Right renal pelvis (tissue), 4 donors: Measurements from ENCODE around the gene MALSU1. TPM values are rescaled to one million over a fixed set of nuclear protein-coding genes. Genes with fewer than 3 reads are reported as not detected.
"Not testable (repeated sequence)": the region's sequence is repeated elsewhere in the genome, so short reads cannot be mapped to it uniquely, and the experiment has no call there.

Source experiments
- DNase-seq, 4 donors: peaks; one replicate each; pipeline ENCODE4 v3.0.0-alpha.2; 2013; ENCODE audit warnings: low read depth in 4 of 4, low spot score in 3 of 4, missing footprints in 1 of 4
- polyA plus RNA-seq, 4 donors: library from polyadenylated mRNA; unstranded; fragments of 120-200 nt; gene quantifications; one replicate each; pipeline ENCODE4 v1.2.1, GENCODE V29; 2013; ENCODE audit not compliant: insufficient read length in 4 of 4

MALSU1 gene
- polyA plus RNA-seq, 4 donors: 47.2 to 52.4 (median 49.7) TPM

GRCh38 chr7:23285657-23286646, 13.2 kb upstream of the MALSU1 start:
- no peak for DNase-seq

GRCh38 chr7:23287612-23288011, 11.5 kb upstream of the MALSU1 start:
- no peak for DNase-seq

- DNase-seq: no peak
Observed at GRCh38 chr7:23290993-23291392, 8.1 kb upstream of the MALSU1 start.

DNA sequence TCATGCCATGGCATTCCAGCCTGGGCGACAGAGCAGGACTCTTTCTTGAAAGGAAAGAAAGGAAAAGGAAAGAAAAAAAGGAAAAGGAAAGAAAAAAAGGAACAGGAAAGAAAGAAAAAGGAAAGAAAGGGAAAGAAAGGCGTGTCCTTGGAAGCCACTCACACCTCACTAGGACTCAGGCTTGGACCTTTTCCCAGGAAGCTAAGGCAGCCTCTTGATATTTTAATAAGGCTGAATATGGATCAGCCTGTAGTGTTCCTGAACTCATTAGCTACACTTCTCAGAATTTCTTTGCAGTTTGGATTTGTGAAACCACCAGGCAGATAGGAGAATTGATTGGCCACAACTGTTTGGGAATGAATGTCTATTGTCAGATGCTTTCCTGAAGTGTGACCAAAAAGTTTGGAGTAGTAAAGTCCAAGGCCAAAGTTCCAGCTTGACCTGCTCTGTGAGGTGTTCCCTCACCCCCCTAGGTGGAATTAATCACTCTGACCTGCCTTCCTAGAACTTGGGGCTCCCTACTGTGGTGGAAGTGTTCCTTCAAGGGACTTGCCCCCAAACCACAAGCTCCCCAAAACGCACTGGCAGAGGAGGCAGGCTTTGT, 7.1 kb upstream of the MALSU1 start:
- DNase-seq: no peak

GRCh38 chr7:23292623-23293022, 6.5 kb upstream of the MALSU1 start:
- DNase-seq: no peak

DNA sequence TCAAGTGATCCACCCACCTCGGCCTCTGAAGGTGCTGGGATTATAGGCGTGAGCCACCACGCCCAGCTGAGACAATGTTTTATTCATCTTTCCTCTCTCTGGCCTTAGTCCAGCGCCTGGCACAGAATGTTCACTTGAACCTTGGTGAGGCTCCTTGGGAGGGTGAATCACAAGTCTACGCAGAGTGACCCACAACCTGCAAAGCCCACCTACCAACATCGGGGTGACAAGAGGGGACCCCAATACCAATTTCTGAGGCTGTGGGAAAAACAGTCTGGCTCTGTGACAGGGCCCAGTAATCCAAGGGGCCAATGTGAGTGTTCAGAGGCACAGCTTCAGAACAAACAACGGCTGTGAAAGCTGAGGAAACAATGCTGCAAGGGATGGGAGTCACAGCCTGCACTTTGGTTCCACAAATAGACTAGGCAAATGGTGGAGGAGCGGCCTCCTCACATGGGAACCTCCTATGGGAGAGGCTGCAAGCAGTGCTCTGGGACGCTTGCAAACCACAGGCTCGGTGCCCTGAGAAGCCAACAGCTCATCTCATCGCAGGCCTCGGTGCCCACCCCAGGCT, 5.6 kb upstream of the MALSU1 start:
- no peak for DNase-seq

- DNase-seq: no peak
Observed at GRCh38 chr7:23294549-23295400, 4.4 kb upstream of the MALSU1 start.

DNA sequence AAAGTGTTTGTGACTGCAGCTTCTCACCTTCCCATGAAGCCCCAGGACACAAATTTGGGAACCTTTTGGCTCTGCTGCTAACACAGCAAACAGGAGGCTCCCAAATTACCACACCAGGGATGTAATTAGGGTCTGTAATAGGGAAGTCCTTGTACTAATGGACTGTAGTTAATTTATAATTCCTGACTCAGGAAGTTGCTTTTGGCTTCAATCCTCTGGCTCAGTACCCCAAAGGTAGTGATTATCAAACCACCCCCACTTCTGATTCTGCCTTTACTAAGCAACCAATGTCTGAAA, 3.8 kb upstream of the MALSU1 start:
- DNase-seq: no peak

GRCh38 chr7:23298141-23298881, 828 bp upstream of the MALSU1 start:
- DNase-seq: no peak

DNA sequence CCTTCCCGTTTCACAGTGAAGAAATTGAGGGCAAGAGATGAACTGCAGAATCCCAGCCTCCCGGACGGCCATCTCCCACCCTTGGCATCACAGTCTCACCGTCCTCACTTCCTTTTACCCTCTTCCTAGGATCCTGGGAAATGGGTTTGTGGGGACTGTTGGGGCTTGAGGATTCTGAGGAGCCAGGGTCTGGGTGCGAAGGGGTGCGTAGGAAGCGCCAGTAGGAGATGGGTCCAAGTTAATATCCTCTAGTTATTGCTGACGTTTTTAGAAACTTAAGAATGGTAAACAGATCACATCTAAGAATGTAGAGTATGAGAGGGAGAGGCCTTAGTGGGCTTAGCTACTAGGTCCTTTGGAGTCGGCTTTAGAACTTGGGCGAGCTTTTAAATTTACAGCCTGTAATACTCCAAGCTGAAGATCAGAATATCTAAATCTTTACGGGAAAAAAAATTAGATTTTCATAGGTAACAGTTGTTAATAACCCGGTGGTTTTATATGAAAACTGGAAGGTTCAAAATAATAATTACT, 696 bp downstream of the MALSU1 start:
- DNase-seq: peak in 1 of 4 donors; percentile 8

- no peak for DNase-seq
Observed at GRCh38 chr7:23306936-23307521, 7.9 kb downstream of the MALSU1 start.

GRCh38 chr7:23308754-23309153, 9.6 kb downstream of the MALSU1 start:
- DNase-seq: no peak

GRCh38 chr7:23312141-23312540, 13.0 kb downstream of the MALSU1 start:
- DNase-seq: not testable (repeated sequence)

- DNase-seq: no peak
Observed at GRCh38 chr7:23315366-23315765, 16.2 kb downstream of the MALSU1 start.

- no peak for DNase-seq
Observed at GRCh38 chr7:23331132-23331531, 32.0 kb downstream of the MALSU1 start.

DNA sequence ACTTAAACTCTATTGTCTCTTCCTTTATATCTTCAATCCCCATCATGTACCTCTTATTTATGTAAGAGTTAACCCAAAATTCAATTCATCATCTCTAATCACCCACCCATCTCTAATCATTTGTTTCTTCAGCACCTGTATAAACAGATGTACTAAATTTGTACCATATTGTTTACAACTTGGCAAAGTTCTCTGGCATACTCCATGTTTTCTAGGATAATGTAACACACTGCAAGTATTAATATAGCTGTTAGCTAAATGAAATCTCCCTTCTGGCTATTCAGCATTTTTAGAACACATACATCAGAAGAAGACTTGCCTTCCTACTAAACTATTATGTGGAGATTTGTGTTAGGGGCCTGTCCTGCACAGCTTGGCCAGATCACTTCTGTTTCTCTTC, 33.1 kb downstream of the MALSU1 start:
- no peak for DNase-seq

DNA sequence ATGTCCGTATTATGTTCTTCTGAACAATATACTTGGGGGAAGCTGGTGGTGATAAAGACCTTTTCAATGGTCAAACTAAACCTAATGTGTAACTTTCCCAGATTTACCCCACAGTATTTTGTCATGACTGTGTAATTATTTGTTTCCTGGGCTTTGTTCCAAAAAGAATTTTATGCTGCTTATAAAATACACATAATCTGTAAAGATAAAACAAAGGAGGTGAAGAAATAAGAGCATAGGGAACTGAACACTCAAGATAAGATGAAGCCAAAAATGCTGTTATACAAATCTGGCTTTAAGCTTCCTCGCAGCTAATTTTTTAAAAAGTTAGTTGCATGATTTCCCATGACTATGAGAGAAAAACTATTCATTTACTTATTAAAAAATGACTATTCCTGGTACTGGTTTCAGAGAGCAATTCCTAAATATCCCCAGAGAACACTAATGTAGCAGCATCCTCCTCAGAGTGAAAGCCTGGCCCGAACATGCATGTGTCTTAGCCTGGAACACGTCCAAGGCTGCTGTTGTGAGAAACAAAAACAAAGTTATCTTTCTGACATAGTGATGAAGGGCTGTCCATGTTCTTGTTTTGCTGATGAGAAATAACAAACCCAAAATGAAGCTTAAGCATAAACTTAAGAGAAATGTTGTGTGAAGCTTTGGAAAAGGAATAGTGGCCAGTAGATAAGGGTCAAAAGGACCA, 33.9 kb downstream of the MALSU1 start:
- no peak for DNase-seq

DNA sequence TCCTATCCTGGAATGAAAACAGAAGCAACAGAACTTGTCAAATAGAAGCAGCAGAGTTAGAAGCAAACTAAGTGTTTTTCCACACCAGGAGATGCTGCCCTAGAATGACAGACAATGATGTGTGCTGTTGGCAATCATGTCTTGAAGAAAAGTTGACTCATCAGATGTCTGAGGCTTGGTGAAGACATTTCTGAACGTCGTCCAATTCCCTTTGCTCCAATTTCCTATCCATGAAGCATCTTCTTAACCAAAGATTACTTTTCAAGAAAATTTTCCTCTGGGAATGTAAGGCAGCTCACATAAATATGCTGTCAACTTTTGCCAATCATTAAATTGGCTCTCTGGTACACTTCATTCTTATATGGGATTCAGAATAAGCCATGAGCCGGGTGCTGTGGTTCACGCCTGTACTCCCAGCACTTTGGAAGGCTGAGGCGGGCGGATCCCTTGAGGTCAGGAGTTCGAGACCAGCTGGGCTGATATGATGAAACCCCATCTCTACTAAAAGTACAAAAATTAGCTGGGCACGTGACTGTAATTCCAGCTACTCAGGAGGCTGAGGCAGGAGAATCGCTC, 34.6 kb downstream of the MALSU1 start:
- no peak for DNase-seq
